GM19452 (cell line): ENCODE measurements around the gene MBNL2.

Experiments
- ATAC-seq: cut with Tn5 transposase; IDR thresholded peaks from one replicate; pipeline ENCODE4 v1.9.1; 2021; ENCODE audit not compliant: unreplicated experiment

Gene MBNL2

GRCh38 chr13:97267418-97268059 is 45.4 kb downstream of the MBNL2 start:
- ATAC-seq = no peak

- no peak for ATAC-seq
Observed at GRCh38 chr13:97268772-97269171, 46.6 kb downstream of the MBNL2 start.

GRCh38 chr13:97269603-97270002 is 47.5 kb downstream of the MBNL2 start:
- no peak for ATAC-seq

GRCh38 chr13:97272526-97272925 is 50.4 kb downstream of the MBNL2 start:
- no peak for ATAC-seq

GRCh38 chr13:97273341-97273831 is 51.3 kb downstream of the MBNL2 start:
- no peak for ATAC-seq

- ATAC-seq = no peak
Observed at GRCh38 chr13:97274829-97275649, 52.9 kb downstream of the MBNL2 start.

- ATAC-seq = no peak
Observed at GRCh38 chr13:97275776-97276501, 53.8 kb downstream of the MBNL2 start.

GRCh38 chr13:97276862-97277269 is 54.7 kb downstream of the MBNL2 start:
- ATAC-seq = no peak

- ATAC-seq = no peak
Observed at GRCh38 chr13:97278435-97279411, 56.6 kb downstream of the MBNL2 start.

- no peak for ATAC-seq
Observed at GRCh38 chr13:97279913-97280312, 57.8 kb downstream of the MBNL2 start.

- ATAC-seq = peak; percentile 33
Observed at GRCh38 chr13:97280478-97280877, 58.3 kb downstream of the MBNL2 start.

GRCh38 chr13:97281028-97281427 is 58.9 kb downstream of the MBNL2 start:
- ATAC-seq = no peak

- no peak for ATAC-seq
Observed at GRCh38 chr13:97282705-97283104, 60.6 kb downstream of the MBNL2 start.

- ATAC-seq = no peak
Observed at GRCh38 chr13:97283888-97284287, 61.8 kb downstream of the MBNL2 start.

GRCh38 chr13:97284558-97284957 is 62.4 kb downstream of the MBNL2 start:
- ATAC-seq = no peak

GRCh38 chr13:97285221-97285955 is 63.3 kb downstream of the MBNL2 start:
- no peak for ATAC-seq

- no peak for ATAC-seq
Observed at GRCh38 chr13:97286317-97287046, 64.3 kb downstream of the MBNL2 start.

GRCh38 chr13:97287047-97287383 is 64.9 kb downstream of the MBNL2 start:
- ATAC-seq = no peak

GRCh38 chr13:97288486-97288900 is 66.4 kb downstream of the MBNL2 start:
- ATAC-seq = no peak
